A549 (cell line): ENCODE measurements around the gene LRRC46. TPM values are rescaled to one million over a fixed set of nuclear protein-coding genes. Genes with fewer than 3 reads are reported as not detected.

Experiments
- ATAC-seq, 2 experiments: fragments of 200-7000 bp in 1 of 2; fragments of >200 bp in 1 of 2; cut with Nextera tagmentation in 1 of 2; cut with Tn5 transposase in 1 of 2; 3 replicates each; pipeline versions ENCODE4 v1.8.0 to v1.9.1; 2018 to 2020; ENCODE audit warnings: mild to moderate bottlenecking in 1 of 2, moderate library complexity in 1 of 2
- CTCF ChIA-PET: fragments of 300-600 bp; sonication (Branson Sonifier 250); formaldehyde crosslinking; extraction: SDS; loops from one replicate; lab custom pipeline; 2021; ENCODE audit warnings: antibody characterized with exemption, inconsistent platforms; lab: Yijun Ruan, JAX
- POLR2A ChIA-PET: fragments of 350-600 bp; formaldehyde crosslinking; extraction: SDS; loops from one replicate; lab custom pipeline; 2021; ENCODE audit warnings: antibody characterized with exemption, inconsistent platforms; lab: Yijun Ruan, JAX
- DNase-seq, 2 experiments: peaks; one replicate each; pipeline versions ENCODE4 v3.0.0 to v3.0.0-alpha.2; 2011 to 2016; ENCODE audit warnings: low read depth in 1 of 2, low spot score in 1 of 2
- FAIRE-seq: peaks from 2 replicates; lab custom pipeline; 2011; peaks lifted over from hg19 to GRCh38; lab: Jason Lieb, UNC
- H3K27ac ChIP-seq, 2 experiments: fragments of >200 bp; sonication (Bioruptor Twin); formaldehyde crosslinking; 3 replicates each; pipeline ENCODE4 v1.5.1; 2016 to 2017
- H3K4me1 ChIP-seq: fragments of >200 bp; sonication (Bioruptor Twin); formaldehyde crosslinking; 3 replicates; pipeline ENCODE4 v1.6.1; 2016
- H3K4me2 ChIP-seq: fragments of >200 bp; sonication (Bioruptor Twin); formaldehyde crosslinking; 3 replicates; pipeline ENCODE4 v1.6.1; 2016
- H3K4me3 ChIP-seq: fragments of >200 bp; sonication (Bioruptor Twin); formaldehyde crosslinking; 3 replicates; pipeline ENCODE4 v1.5.1; 2016
- H3K9me3 ChIP-seq: fragments of >200 bp; sonication (Bioruptor Twin); formaldehyde crosslinking; 3 replicates; pipeline ENCODE4 v1.6.1; 2016
- CHD4 ChIP-seq: fragments of 200-600 bp; sonication (generic); IDR thresholded peaks from 2 replicates; pipeline ENCODE4 v1.6.1; 2016; ENCODE audit warnings: antibody characterized with exemption, mild to moderate bottlenecking, borderline replicate concordance
- FOSB ChIP-seq: fragments of 250-450 bp; sonication (Bioruptor Pico); IDR thresholded peaks from 2 replicates; pipeline ENCODE4 v1.5.0; 2020; ENCODE audit warnings: mild to moderate bottlenecking, moderate library complexity
- FOSL2 ChIP-seq, 2 experiments: fragments of 450-650 bp in 1 of 2; fragments of >200 bp in 1 of 2; sonication (Bioruptor Twin) in 1 of 2; formaldehyde crosslinking; IDR thresholded peaks; 2 replicates each; pipeline versions ENCODE4 v1.5.0 to v1.6.1; 2016 to 2020; ENCODE audit warnings: mild to moderate bottlenecking in 1 of 2, moderate library complexity in 1 of 2
- HOXA7 ChIP-seq: fragments of 250-450 bp; sonication (Bioruptor Pico); IDR thresholded peaks from 2 replicates; pipeline ENCODE4 v1.5.0; 2020; ENCODE audit warnings: mild to moderate bottlenecking, moderate library complexity
- JUN ChIP-seq, 2 experiments: fragments of >200 bp; sonication (Bioruptor Twin); formaldehyde crosslinking; IDR thresholded peaks; 2 replicates in 1 of 2; 3 replicates in 1 of 2; pipeline ENCODE4 v1.6.1; 2016 to 2017
- MAFK ChIP-seq: fragments of 450-650 bp; IDR thresholded peaks from 2 replicates; pipeline ENCODE4 v1.6.1; 2014; ENCODE audit not compliant: partially characterized antibody
- NPAS2 ChIP-seq: fragments of 250-450 bp; sonication (Bioruptor Pico); IDR thresholded peaks from 2 replicates; pipeline ENCODE4 v1.8.0; 2022; ENCODE audit warnings: mild to moderate bottlenecking, moderate library complexity, borderline replicate concordance
- NR3C1 ChIP-seq: fragments of >200 bp; sonication (Bioruptor Twin); formaldehyde crosslinking; IDR thresholded peaks from 3 replicates; pipeline ENCODE4 v1.6.1; 2017
- POLR2A ChIP-seq: IDR thresholded peaks from 2 replicates; pipeline ENCODE4 v1.6.1; 2012; ENCODE audit warnings: mild to moderate bottlenecking, low read length
- POLR2AphosphoS2 ChIP-seq: conservative IDR thresholded peaks from 2 replicates; pipeline ENCODE4 v1.6.1; 2012; ENCODE audit warnings: low read length, improper control_type of control experiment, inconsistent platforms
- RARB ChIP-seq: fragments of 250-450 bp; sonication (Bioruptor Pico); IDR thresholded peaks from 2 replicates; pipeline ENCODE4 v1.8.0; 2021; ENCODE audit warnings: mild to moderate bottlenecking, moderate library complexity
- RFX5 ChIP-seq: fragments of 450-650 bp; IDR thresholded peaks from 2 replicates; pipeline ENCODE4 v1.7.1; 2014; ENCODE audit warnings: antibody characterized with exemption, mild to moderate bottlenecking, moderate library complexity
- SMC3 ChIP-seq: fragments of >200 bp; sonication (Bioruptor Twin); formaldehyde crosslinking; IDR thresholded peaks from 3 replicates; pipeline ENCODE4 v1.6.1; 2018; ENCODE audit warnings: inconsistent platforms
- ZC3H11A ChIP-seq: fragments of 450-650 bp; IDR thresholded peaks from 2 replicates; pipeline ENCODE4 v1.6.1; 2014; ENCODE audit warnings: antibody characterized with exemption, mild to moderate bottlenecking
- ZSCAN20 ChIP-seq: fragments of 250-450 bp; sonication (Bioruptor Pico); IDR thresholded peaks from 2 replicates; pipeline ENCODE4 v1.8.0; 2022; ENCODE audit warnings: mild to moderate bottlenecking, moderate library complexity
- WGBS: methylation state at CpG from one replicate; pipeline ENCODE4 v1.1.6; 2017; ENCODE audit errors: missing lambda C conversion rate; 5-methylcytosine and 5-hydroxymethylcytosine counted together
- polyA plus RNA-seq, 4 experiments: library from polyadenylated mRNA; depleted of rRNA in 3 of 4; stranded (reverse); fragments of >200 nt; fragmentation: RNase III in 1 of 4; extraction: RNeasy Plus Mini Kit Qiagen cat#74134 plus additional on column Dnase treatment in 1 of 4; gene quantifications; 2 replicates in 3 of 4; 3 replicates in 1 of 4; pipeline ENCODE4 v1.2.3, GENCODE V29; 2011 to 2017
- TF ChIP-seq, protein P1 (sequence below): fragments of >200 bp; sonication (Bioruptor Twin); formaldehyde crosslinking; IDR thresholded peaks from 3 replicates; pipeline ENCODE4 v1.5.1; 2016
- TF ChIP-seq, protein P2 (sequence below): IDR thresholded peaks from 2 replicates; pipeline ENCODE4 v1.6.1; 2012; ENCODE audit warnings: low read depth, borderline replicate concordance
- TF ChIP-seq, protein P3 (sequence below): fragments of 200-600 bp; sonication (generic); IDR thresholded peaks from 2 replicates; pipeline ENCODE4 v1.6.1; 2016; ENCODE audit warnings: antibody characterized with exemption, mild to moderate bottlenecking, moderate library complexity
- TF ChIP-seq, protein P4 (sequence below): fragments of >200 bp; sonication (Bioruptor Twin); formaldehyde crosslinking; IDR thresholded peaks from 3 replicates; pipeline ENCODE4 v1.6.1; 2016
- TF ChIP-seq, protein P5 (sequence below): IDR thresholded peaks from 2 replicates; pipeline ENCODE4 v1.6.1; 2012

The LRRC46 gene
- polyA plus RNA-seq, 2 of the 4 experiments (the other 2 are of a cell fraction): 2.7 to 3.0 TPM

DNA sequence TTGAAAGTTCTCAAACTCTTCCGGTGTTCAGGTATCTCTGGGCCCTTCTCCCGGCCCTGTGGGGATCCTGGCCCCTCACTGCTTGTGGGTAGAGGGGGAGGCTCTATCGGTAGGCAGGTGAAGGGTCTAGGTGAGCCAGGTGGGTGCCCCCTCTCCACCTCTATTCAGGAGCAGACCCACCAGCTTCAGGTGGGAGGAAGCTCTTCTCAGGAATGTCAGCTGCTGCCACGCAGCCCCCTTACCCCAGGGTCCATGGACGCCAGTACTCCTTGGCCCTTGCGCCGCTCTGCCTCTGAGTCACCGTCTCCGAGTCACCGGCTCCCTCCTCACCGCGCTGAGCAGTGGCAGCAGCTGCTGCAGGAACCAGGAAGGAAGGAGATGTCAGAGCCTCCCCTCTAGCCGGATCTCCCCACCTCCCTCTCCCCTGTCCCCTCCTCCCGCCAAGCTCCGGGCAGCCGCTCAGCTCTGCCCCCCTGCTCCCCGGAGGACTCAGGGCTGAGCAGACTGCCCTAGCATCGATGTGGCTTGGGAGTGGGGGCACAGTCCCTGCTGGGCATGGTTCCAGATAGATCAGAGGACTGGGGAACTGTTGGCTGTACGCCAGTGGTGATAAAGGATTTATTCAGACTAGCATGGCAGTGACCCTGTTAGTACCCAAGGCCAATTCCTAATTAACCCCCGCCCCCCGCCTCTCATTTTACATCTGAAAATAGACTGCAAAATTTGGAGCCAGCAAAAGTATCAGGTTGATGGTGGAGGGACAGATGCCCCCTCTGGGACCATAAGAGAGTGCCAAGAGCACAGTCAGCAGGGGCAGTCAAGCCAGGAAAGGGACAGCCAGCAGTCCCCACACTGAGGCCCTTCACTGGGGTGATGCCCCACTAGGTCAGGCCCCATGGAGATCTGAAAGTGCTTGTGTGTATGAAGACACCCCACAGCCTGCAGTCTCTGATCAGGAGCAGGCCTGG, 9.8 kb upstream of the LRRC46 start, which contains the start of gene OSBPL7:
OSBPL7 (minus strand) TSS at position 371 of the 968 bp plus-strand sequence. CDS start 1,516 bp downstream, outside the sequence.
- POLR2A ChIA-PET: interaction anchor here (0.6 to 2.6 kb wide), 4 partner anchors 9 to 150 kb away, joined by 3 to 58 read pairs (median 4); partner anchors contain the start of genes LRRC46, MRPL10 and SCRN2
- FAIRE-seq: peak; percentile 68

DNA sequence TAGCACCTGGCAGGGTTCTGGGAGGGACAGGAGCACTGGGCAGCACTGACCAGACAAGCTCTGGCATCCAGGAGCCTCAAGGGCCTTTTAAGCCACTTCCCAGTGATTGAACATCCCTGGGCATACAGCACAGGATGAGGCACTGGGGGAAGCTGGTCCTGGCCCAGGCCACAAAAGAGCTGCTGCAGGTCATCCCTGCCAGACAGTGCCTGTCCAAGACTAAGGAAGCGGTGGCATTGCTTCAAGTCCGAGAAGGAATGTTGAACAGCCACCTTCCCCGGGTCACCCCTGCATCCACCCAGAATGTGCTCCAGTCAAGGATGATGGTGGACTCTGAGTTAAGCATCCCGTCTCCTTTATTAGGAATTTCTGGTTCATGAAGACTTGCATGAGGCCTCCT, 8.7 kb upstream of the LRRC46 start:
- POLR2A ChIA-PET: interaction anchor here (2.6 kb wide), 1 partner anchor 8 kb away, joined by 58 read pairs; the partner anchor contains the start of genes LRRC46 and MRPL10
- Histone ChIP-seq H3K4me2 (peak overlapping the region; percentile 97; the same call in 1 of the 3 replicates), H3K9me3 (no peaks in the 10 kb centered on the region), H3K27ac (no peak overlapping the region), H3K4me3 (no peak overlapping the region), H3K4me1 (peaks cover 21% of the 10 kb centered on the region)
- WGBS: 82% methylated on average over 4 of the region's 4 CpGs
- CTCF ChIA-PET: interaction anchor here (0.9 to 4.1 kb wide), 10 partner anchors 8 to 148 kb away, joined by 3 to 27 read pairs (median 7); partner anchors contain the start of genes CDK5RAP3, LRRC46, MRPL10 and SCRN2
- FAIRE-seq (no peak), DNase-seq (no peak), ATAC-seq (no peak)
- TF ChIP-seq HOXA7 (CRISPR knock-in tag): no peak
- no peak for TF ChIP-seq CHD4
- TF ChIP-seq SMC3: no peak
- TF ChIP-seq POLR2AphosphoS2: no peak
- TF ChIP-seq, protein P1, sequence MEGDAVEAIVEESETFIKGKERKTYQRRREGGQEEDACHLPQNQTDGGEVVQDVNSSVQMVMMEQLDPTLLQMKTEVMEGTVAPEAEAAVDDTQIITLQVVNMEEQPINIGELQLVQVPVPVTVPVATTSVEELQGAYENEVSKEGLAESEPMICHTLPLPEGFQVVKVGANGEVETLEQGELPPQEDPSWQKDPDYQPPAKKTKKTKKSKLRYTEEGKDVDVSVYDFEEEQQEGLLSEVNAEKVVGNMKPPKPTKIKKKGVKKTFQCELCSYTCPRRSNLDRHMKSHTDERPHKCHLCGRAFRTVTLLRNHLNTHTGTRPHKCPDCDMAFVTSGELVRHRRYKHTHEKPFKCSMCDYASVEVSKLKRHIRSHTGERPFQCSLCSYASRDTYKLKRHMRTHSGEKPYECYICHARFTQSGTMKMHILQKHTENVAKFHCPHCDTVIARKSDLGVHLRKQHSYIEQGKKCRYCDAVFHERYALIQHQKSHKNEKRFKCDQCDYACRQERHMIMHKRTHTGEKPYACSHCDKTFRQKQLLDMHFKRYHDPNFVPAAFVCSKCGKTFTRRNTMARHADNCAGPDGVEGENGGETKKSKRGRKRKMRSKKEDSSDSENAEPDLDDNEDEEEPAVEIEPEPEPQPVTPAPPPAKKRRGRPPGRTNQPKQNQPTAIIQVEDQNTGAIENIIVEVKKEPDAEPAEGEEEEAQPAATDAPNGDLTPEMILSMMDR: no peak
- no peak for TF ChIP-seq FOSB (CRISPR knock-in tag)
- TF ChIP-seq NPAS2 (CRISPR knock-in tag): no peak
- TF ChIP-seq, protein P2, sequence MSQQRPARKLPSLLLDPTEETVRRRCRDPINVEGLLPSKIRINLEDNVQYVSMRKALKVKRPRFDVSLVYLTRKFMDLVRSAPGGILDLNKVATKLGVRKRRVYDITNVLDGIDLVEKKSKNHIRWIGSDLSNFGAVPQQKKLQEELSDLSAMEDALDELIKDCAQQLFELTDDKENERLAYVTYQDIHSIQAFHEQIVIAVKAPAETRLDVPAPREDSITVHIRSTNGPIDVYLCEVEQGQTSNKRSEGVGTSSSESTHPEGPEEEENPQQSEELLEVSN: no peak
- no peak for TF ChIP-seq JUN (IDR thresholded peaks at IDR 0.05)
- no peak for TF ChIP-seq ZC3H11A
- TF ChIP-seq RFX5: no peak
- no peak for TF ChIP-seq ZSCAN20
- TF ChIP-seq NR3C1: no peak
- TF ChIP-seq, protein P3, sequence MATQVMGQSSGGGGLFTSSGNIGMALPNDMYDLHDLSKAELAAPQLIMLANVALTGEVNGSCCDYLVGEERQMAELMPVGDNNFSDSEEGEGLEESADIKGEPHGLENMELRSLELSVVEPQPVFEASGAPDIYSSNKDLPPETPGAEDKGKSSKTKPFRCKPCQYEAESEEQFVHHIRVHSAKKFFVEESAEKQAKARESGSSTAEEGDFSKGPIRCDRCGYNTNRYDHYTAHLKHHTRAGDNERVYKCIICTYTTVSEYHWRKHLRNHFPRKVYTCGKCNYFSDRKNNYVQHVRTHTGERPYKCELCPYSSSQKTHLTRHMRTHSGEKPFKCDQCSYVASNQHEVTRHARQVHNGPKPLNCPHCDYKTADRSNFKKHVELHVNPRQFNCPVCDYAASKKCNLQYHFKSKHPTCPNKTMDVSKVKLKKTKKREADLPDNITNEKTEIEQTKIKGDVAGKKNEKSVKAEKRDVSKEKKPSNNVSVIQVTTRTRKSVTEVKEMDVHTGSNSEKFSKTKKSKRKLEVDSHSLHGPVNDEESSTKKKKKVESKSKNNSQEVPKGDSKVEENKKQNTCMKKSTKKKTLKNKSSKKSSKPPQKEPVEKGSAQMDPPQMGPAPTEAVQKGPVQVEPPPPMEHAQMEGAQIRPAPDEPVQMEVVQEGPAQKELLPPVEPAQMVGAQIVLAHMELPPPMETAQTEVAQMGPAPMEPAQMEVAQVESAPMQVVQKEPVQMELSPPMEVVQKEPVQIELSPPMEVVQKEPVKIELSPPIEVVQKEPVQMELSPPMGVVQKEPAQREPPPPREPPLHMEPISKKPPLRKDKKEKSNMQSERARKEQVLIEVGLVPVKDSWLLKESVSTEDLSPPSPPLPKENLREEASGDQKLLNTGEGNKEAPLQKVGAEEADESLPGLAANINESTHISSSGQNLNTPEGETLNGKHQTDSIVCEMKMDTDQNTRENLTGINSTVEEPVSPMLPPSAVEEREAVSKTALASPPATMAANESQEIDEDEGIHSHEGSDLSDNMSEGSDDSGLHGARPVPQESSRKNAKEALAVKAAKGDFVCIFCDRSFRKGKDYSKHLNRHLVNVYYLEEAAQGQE: no peak
- TF ChIP-seq MAFK: no peak

More for the DNA sequence above, 9.8 kb upstream of the LRRC46 start, which contains the start of gene OSBPL7:
- no peak for TF ChIP-seq RARB
- TF ChIP-seq, protein P4, sequence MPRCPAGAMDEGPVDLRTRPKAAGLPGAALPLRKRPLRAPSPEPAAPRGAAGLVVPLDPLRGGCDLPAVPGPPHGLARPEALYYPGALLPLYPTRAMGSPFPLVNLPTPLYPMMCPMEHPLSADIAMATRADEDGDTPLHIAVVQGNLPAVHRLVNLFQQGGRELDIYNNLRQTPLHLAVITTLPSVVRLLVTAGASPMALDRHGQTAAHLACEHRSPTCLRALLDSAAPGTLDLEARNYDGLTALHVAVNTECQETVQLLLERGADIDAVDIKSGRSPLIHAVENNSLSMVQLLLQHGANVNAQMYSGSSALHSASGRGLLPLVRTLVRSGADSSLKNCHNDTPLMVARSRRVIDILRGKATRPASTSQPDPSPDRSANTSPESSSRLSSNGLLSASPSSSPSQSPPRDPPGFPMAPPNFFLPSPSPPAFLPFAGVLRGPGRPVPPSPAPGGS: 0 out of 3 replicates have a peak, but pooled peaks have one; percentile 56
- no peak for TF ChIP-seq CHD4
- no peak for TF ChIP-seq FOSL2 (IDR thresholded peaks at IDR 0.05)
- TF ChIP-seq FOSL2 (CRISPR knock-in tag; IDR thresholded peaks at IDR 0.05): peak; percentile 76
- TF ChIP-seq, protein P5, sequence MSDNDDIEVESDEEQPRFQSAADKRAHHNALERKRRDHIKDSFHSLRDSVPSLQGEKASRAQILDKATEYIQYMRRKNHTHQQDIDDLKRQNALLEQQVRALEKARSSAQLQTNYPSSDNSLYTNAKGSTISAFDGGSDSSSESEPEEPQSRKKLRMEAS: 0 out of 2 replicates have a peak, but pooled peaks have one; percentile 47
- TF ChIP-seq, protein P1: peak; percentile 58
- TF ChIP-seq JUN (IDR thresholded peaks at IDR 0.05): peak; percentile 59 to 64; a peak in 4 of 5 replicates
- peak; percentile 81 for TF ChIP-seq POLR2A
- TF ChIP-seq, all 56 proteins: peak for 6
- Histone ChIP-seq H3K27ac (peak within 1 kb of the TSS; percentile 77 to 85), H3K4me3 (peak within 1 kb of the TSS; percentile 77), H3K9me3 (no peaks in the 10 kb centered on the region), H3K4me1 (peaks cover 21% of the 10 kb centered on the region), H3K4me2 (peak within 1 kb of the TSS; percentile 97)
- CTCF ChIA-PET: interaction anchor here (0.6 to 4.1 kb wide), 15 partner anchors 8 to 1614 kb away, joined by 3 to 27 read pairs (median 5); partner anchors contain the start of genes LRRC46, MRPL10 and SCRN2
- whole genome bisulfite sequencing: 11% methylated on average over 17 of the region's 21 CpGs
- peak; percentile 74 to 79 for DNase-seq
- ATAC-seq: peak; percentile 80 to 92
